HFFc6 (cell line): ENCODE data around the gene EPHA6. TPM values are rescaled to one million over a fixed set of nuclear protein-coding genes. Genes with fewer than 3 reads are reported as not detected.
"Not testable (repeated sequence)": the region's sequence is repeated elsewhere in the genome, so short reads cannot be mapped to it uniquely, and the experiment has no call there.

ENCODE experiments used
- DNase-seq: peaks from one replicate; pipeline ENCODE4 v3.0.0-alpha.2; 2018
- H3K27ac Mint-ChIP-seq: 2 replicates; pipeline ENCODE4 v1.8.0; 2020; ENCODE audit warnings: mild to moderate bottlenecking, mixed read lengths
- H3K27me3 Mint-ChIP-seq: 2 replicates; pipeline ENCODE4 v1.8.0; 2021; ENCODE audit warnings: mild to moderate bottlenecking, moderate library complexity, mixed read lengths; ENCODE audit not compliant: insufficient read depth
- H3K36me3 Mint-ChIP-seq: 2 replicates; pipeline ENCODE4 v1.8.0; 2021; ENCODE audit warnings: low read depth, mixed read lengths
- H3K4me1 Mint-ChIP-seq: 2 replicates; pipeline ENCODE4 v1.8.0; 2020; ENCODE audit warnings: low read depth, mixed read lengths
- H3K4me3 Mint-ChIP-seq: 2 replicates; pipeline ENCODE4 v1.8.0; 2020; ENCODE audit warnings: mild to moderate bottlenecking, moderate library complexity, mixed read lengths
- H3K9me3 Mint-ChIP-seq: 2 replicates; pipeline ENCODE4 v1.8.0; 2020; ENCODE audit warnings: mild to moderate bottlenecking, mixed read lengths
- total RNA-seq, 6 experiments: library from RNA; stranded (reverse); fragmentation: NEBNext Ultra II Directional; extraction: Animal tissue kit (Norgen Biotek cat#: 25700); gene quantifications; 2 replicates in 1 of 6; 3 replicates in 5 of 6; pipeline ENCODE4 v1.2.3, GENCODE V29; 2021
- TF ChIP-seq, protein P1 (sequence below): fragments of 200-600 bp; sonication (generic); IDR thresholded peaks from 2 replicates; pipeline ENCODE4 v1.5.0; 2021; ENCODE audit warnings: antibody characterized with exemption, mild to moderate bottlenecking

EPHA6 gene
- total RNA-seq, 6 experiments from 2014 or later: not detected

- Mint-ChIP-seq H3K4me3 (no peak overlapping the region), H3K36me3 (peaks cover 4% of the 10 kb centered on the region; the same call in 1 of the 2 replicates), H3K27ac (no peak overlapping the region), H3K27me3 (no peaks in the 10 kb centered on the region), H3K4me1 (no peaks in the 10 kb centered on the region), H3K9me3 (peaks cover 49% of the 10 kb centered on the region)
- DNase-seq: no peak
- TF ChIP-seq, protein P1, sequence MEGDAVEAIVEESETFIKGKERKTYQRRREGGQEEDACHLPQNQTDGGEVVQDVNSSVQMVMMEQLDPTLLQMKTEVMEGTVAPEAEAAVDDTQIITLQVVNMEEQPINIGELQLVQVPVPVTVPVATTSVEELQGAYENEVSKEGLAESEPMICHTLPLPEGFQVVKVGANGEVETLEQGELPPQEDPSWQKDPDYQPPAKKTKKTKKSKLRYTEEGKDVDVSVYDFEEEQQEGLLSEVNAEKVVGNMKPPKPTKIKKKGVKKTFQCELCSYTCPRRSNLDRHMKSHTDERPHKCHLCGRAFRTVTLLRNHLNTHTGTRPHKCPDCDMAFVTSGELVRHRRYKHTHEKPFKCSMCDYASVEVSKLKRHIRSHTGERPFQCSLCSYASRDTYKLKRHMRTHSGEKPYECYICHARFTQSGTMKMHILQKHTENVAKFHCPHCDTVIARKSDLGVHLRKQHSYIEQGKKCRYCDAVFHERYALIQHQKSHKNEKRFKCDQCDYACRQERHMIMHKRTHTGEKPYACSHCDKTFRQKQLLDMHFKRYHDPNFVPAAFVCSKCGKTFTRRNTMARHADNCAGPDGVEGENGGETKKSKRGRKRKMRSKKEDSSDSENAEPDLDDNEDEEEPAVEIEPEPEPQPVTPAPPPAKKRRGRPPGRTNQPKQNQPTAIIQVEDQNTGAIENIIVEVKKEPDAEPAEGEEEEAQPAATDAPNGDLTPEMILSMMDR: no peak
Observed at GRCh38 chr3:97613139-97613538, 798.7 kb downstream of the EPHA6 start.

- H3K36me3 Mint-ChIP-seq, DNase-seq, H3K4me1 Mint-ChIP-seq, H3K4me3 Mint-ChIP-seq, H3K27ac Mint-ChIP-seq, H3K27me3 Mint-ChIP-seq: not testable (repeated sequence)
- peaks cover 51% of the 10 kb centered on the region for H3K9me3 Mint-ChIP-seq
Observed at GRCh38 chr3:97620514-97620913, 806.1 kb downstream of the EPHA6 start.

- H3K4me1 Mint-ChIP-seq: no peaks in the 10 kb centered on the region
- no peak overlapping the region for H3K27ac Mint-ChIP-seq
- peaks cover 11% of the 10 kb centered on the region for H3K9me3 Mint-ChIP-seq
- TF ChIP-seq, protein P1: no peak
- H3K27me3 Mint-ChIP-seq: no peaks in the 10 kb centered on the region
- H3K4me3 Mint-ChIP-seq: no peak overlapping the region
- no peaks in the 10 kb centered on the region for H3K36me3 Mint-ChIP-seq
- DNase-seq: no peak
Observed at GRCh38 chr3:97636465-97636864, 822.1 kb downstream of the EPHA6 start.

- DNase-seq: no peak
- Mint-ChIP-seq H3K4me1 (no peaks in the 10 kb centered on the region), H3K36me3 (no peaks in the 10 kb centered on the region), H3K27ac (no peak overlapping the region), H3K9me3 (no peaks in the 10 kb centered on the region), H3K27me3 (no peaks in the 10 kb centered on the region), H3K4me3 (no peak overlapping the region)
- TF ChIP-seq, protein P1: no peak
Observed at GRCh38 chr3:97646932-97647331, 832.5 kb downstream of the EPHA6 start.

GRCh38 chr3:97647441-97647982 lies 833.1 kb downstream of the EPHA6 start:
- Mint-ChIP-seq H3K4me1 (no peaks in the 10 kb centered on the region), H3K27ac (no peak overlapping the region), H3K27me3 (no peaks in the 10 kb centered on the region), H3K4me3 (no peak overlapping the region), H3K9me3 (no peaks in the 10 kb centered on the region), H3K36me3 (no peaks in the 10 kb centered on the region)
- TF ChIP-seq, protein P1: no peak
- DNase-seq: no peak

DNA sequence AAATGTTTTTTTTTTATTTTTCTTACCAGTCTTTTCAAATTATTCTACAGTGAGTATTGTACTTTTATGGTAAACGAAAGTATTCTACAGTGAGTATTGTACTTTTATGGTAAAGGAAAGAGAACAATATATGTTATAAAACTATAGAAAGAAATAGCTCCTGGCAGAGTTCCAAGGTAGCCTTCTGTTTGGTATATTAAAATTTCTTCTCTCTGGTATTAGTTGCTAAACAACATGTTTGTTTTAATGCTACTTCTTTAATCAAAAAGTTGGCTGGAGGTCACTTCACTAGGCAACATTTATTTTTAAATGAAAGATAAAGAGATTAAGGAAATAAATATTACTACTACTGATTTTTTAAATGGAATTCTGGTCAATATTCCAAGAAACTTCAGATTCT lies 841.6 kb downstream of the EPHA6 start:
- TF ChIP-seq, protein P1: no peak
- Mint-ChIP-seq H3K4me1 (no peaks in the 10 kb centered on the region), H3K27me3 (no peaks in the 10 kb centered on the region), H3K9me3 (no peaks in the 10 kb centered on the region), H3K4me3 (no peak overlapping the region), H3K36me3 (no peaks in the 10 kb centered on the region), H3K27ac (no peak overlapping the region)
- no peak for DNase-seq
